Left lobe of liver (tissue), 2 donors: ENCODE data around the gene DNM2. TPM values are rescaled to one million over a fixed set of nuclear protein-coding genes. Genes with fewer than 3 reads are reported as not detected.
A peak's percentile ranks its signal among the peaks of the same experiment; 100 is the strongest.

Experiments
- ATAC-seq: fragments of 200-7000 bp; cut with Tn5 transposase; one replicate; pipeline ENCODE4 v1.9.1; 2020; ENCODE audit warnings: mild to moderate bottlenecking, moderate library complexity
- DNase-seq: peaks from one replicate; pipeline ENCODE4 v3.0.0-alpha.2; 2020; ENCODE audit warnings: low spot score
- total RNA-seq: library from RNA; stranded (reverse); gene quantifications from one replicate; pipeline ENCODE4 v1.2.1, GENCODE V29; 2021
- donor health status: DM: no; HTN: no; CAD: no; lungs with moderate emphysema.
- donor health status: DM: no; HTN: yes; CAD: no.

DNM2 gene
- total RNA-seq, 1 donor from 2014 or later = 64.8 TPM

- peak; percentile 1 for ATAC-seq
- no peak for DNase-seq
These were observed 51.1 kb downstream of the DNM2 start for GRCh38 chr19:10768936-10769335.

GRCh38 chr19:10769533-10770491, 51.9 kb downstream of the DNM2 start:
- DNase-seq (peak; percentile 78), ATAC-seq (peak; percentile 79)

- DNase-seq (no peak), ATAC-seq (no peak)
These were observed 56.1 kb downstream of the DNM2 start for GRCh38 chr19:10773969-10774368.

GRCh38 chr19:10774893-10775292, 57.0 kb downstream of the DNM2 start:
- DNase-seq (no peak), ATAC-seq (no peak)

GRCh38 chr19:10776900-10777650, 59.2 kb downstream of the DNM2 start:
- DNase-seq = no peak

GRCh38 chr19:10780368-10780767, 62.5 kb downstream of the DNM2 start:
- DNase-seq = no peak
- ATAC-seq = peak; percentile 59

More at GRCh38 chr19:10776900-10777650, 59.2 kb downstream of the DNM2 start:
- no peak for ATAC-seq

- DNase-seq (no peak), ATAC-seq (no peak)
These were observed 64.9 kb downstream of the DNM2 start for GRCh38 chr19:10782795-10783194.

- no peak for DNase-seq
- ATAC-seq = peak; percentile 52
These were observed 66.4 kb downstream of the DNM2 start for GRCh38 chr19:10784257-10784656.

- ATAC-seq = no peak
- DNase-seq = no peak
These were observed 70.3 kb downstream of the DNM2 start for GRCh38 chr19:10788146-10788545.

GRCh38 chr19:10789866-10790265, 72.0 kb downstream of the DNM2 start:
- ATAC-seq (no peak), DNase-seq (no peak)

GRCh38 chr19:10796653-10797052, 78.8 kb downstream of the DNM2 start:
- DNase-seq = no peak
- no peak for ATAC-seq

GRCh38 chr19:10797078-10797477, 79.2 kb downstream of the DNM2 start:
- DNase-seq = no peak
- ATAC-seq = no peak

- ATAC-seq = no peak
- no peak for DNase-seq
These were observed 79.8 kb downstream of the DNM2 start for GRCh38 chr19:10797541-10798256.

- no peak for DNase-seq
- no peak for ATAC-seq
These were observed 82.6 kb downstream of the DNM2 start for GRCh38 chr19:10800488-10800887.

GRCh38 chr19:10802479-10802878, 84.6 kb downstream of the DNM2 start:
- no peak for ATAC-seq
- DNase-seq = no peak

- no peak for DNase-seq
- no peak for ATAC-seq
These were observed 85.4 kb downstream of the DNM2 start for GRCh38 chr19:10803252-10803651.

- DNase-seq (no peak), ATAC-seq (no peak)
These were observed 87.3 kb downstream of the DNM2 start for GRCh38 chr19:10805065-10805757.

GRCh38 chr19:10805758-10806247, 87.9 kb downstream of the DNM2 start:
- ATAC-seq (no peak), DNase-seq (no peak)

- no peak for DNase-seq
- ATAC-seq = peak; percentile 16
These were observed 91.2 kb downstream of the DNM2 start for GRCh38 chr19:10808937-10809649.
